Measurements from ENCODE around the gene COL5A1.
"Not testable (repeated sequence)": the region's sequence is repeated elsewhere in the genome, so short reads cannot be mapped to it uniquely, and the experiment has no call there.

COL5A1 gene

DNA sequence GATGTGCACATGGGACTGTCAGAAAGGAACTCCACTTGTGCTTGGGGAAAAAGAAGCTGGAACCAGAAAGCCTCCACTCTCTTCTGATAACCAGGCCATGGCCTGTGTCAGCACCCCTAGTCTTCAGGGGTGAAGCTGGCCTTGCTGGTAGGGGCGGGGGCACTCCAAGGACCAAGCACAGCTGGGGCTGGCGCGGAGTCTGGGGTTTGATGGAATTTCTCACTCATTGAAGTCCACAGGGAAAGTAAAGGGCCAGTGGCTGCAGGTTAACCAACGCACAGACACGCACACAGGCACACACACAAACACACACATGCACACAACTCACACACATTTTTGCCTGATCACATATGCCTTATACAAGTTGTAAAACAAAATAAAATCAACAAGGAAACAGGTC lies 1.6 kb upstream of the COL5A1 start:
- no peaks in the 10 kb centered on the region for H3K9me3 ChIP-seq (ENCODE audit: control insufficient read depth in 2 of 2, low read length in 2 of 2)

DNA sequence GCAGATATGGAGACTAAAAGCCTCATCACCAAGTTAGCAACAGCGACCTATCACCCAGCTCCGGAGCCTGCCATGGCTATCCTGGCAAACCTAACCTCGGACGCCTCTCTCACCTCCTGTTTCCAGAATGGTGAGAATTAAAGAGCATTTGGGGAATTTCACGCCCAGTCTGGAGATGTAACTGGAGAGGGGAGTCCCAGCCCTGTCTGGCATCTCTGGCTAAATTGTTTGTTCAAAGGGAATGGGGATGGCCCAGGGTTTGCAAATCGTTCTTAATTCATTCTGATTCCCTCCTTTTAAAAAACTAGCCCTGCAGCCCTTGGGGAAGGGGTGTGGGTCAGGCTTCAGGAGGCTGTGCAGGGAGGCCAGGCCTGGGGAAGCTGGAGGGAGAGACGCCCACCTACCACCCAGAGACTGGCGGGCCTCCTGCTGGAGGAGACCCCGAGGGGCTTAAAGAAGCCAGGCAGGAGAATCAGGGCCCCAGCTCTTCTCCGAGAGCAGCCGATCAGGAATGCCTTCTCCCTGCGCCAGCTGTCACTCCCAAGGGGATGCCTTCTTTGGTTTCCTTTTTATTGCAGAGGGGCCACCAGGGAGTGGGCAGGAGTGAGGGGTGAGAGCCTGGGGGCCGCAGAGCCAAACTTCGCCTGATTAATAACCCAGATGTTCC lies 964 bp upstream of the COL5A1 start:
- peak overlapping the region; percentile 55 to 56 for H3K27ac ChIP-seq (ENCODE audit: low read depth in 2 of 2, low read length in 2 of 2)
- no peaks in the 10 kb centered on the region for H3K36me3 ChIP-seq (ENCODE audit: control insufficient read depth in 2 of 2, insufficient read depth in 2 of 2, low read length in 2 of 2)
- peaks cover 0 to 2% of the 10 kb centered on the region in 2 donors for H3K4me1 ChIP-seq (ENCODE audit: control insufficient read depth in 2 of 2, insufficient read depth in 2 of 2, low read length in 2 of 2)
- H3K4me3 ChIP-seq (ENCODE audit: low read length in 2 of 2): peak overlapping the region; percentile 22 to 26
- peaks cover 2 to 3% of the 10 kb centered on the region in 2 donors for H3K27me3 ChIP-seq (ENCODE audit: control insufficient read depth in 2 of 2, insufficient read depth in 2 of 2, low read length in 2 of 2)
- peak overlapping the region in 1 of 2 donors; percentile 51 for H3K9ac ChIP-seq (ENCODE audit: low read depth in 1 of 2, low read length in 2 of 2)
- no peaks in the 10 kb centered on the region for H3K9me3 ChIP-seq (ENCODE audit: control insufficient read depth in 2 of 2, low read length in 2 of 2)

More for the DNA sequence above, 1.6 kb upstream of the COL5A1 start:
- H3K36me3 ChIP-seq (ENCODE audit: control insufficient read depth in 2 of 2, insufficient read depth in 2 of 2, low read length in 2 of 2): no peaks in the 10 kb centered on the region
- H3K27ac ChIP-seq (ENCODE audit: low read depth in 2 of 2, low read length in 2 of 2): no peak overlapping the region
- H3K4me1 ChIP-seq (ENCODE audit: control insufficient read depth in 2 of 2, insufficient read depth in 2 of 2, low read length in 2 of 2): peaks cover 0 to 2% of the 10 kb centered on the region in 2 donors
- peaks cover 2 to 3% of the 10 kb centered on the region in 2 donors for H3K27me3 ChIP-seq (ENCODE audit: control insufficient read depth in 2 of 2, insufficient read depth in 2 of 2, low read length in 2 of 2)
- H3K9ac ChIP-seq (ENCODE audit: low read depth in 1 of 2, low read length in 2 of 2): no peak overlapping the region
- no peak overlapping the region for H3K4me3 ChIP-seq (ENCODE audit: low read length in 2 of 2)

DNA sequence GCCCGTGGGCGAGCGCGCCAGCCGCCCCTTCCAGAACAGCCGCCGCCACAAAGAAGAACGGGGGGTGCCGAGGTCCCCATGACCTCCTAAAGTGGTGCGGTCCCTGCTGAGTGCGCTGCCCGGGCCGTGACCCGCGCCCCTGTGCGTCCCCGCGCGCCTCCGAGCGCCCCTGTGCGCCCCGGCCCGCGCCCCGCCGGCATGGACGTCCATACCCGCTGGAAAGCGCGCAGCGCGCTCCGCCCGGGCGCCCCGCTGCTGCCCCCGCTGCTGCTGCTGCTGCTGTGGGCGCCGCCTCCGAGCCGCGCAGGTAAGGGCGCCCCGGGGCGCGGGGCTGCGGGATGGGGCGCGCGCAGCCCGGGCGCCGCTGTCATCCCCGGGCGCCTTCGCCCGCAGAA lies 384 bp downstream of the COL5A1 start:
- H3K27ac ChIP-seq (ENCODE audit: low read depth in 2 of 2, low read length in 2 of 2): peak overlapping the region; percentile 77 to 83

DNA sequence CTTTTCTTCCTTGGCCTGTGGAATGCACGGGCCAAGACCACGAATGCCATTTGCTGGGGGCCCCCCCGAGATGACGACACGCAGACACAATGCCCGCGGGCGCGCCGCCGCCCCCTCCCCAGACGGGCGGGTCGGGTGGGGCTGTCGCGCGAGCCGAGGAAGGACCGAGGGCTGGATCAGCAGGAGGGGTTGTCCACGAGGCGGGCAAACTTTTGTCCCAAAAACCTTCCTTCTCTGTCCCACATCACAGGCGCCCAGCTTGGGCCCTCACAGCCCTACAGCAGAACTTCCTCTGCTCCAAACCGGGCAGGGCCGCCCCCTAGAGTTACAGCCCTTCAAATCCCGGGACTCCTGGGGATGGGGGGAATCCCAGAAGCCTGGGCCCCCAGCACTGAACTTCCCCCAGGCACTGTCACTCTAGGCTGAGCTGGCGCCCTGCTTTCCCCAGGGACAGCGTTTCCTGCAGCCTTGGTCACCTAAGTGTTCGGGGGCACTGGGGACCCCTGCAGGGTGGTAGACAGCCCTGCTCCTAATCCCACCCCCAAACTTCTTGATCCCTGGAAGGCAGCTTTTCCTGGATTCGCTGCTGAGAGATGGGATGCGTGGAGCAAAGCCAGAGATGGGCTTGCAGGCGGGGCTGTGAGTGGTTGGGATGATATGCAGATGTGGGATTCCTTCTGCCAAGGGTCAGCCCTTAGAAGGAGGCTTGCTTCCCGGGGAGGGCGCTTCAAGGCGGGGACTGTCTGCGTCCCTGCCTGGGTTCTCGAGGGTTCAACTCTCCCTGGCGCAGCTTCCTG lies 980 bp downstream of the COL5A1 start:
- H3K9ac ChIP-seq (ENCODE audit: low read depth in 1 of 2, low read length in 2 of 2): peak overlapping the region; percentile 51 to 60
- H3K4me3 ChIP-seq (ENCODE audit: low read length in 2 of 2): peak overlapping the region; percentile 25 to 57
- H3K4me1 ChIP-seq (ENCODE audit: control insufficient read depth in 2 of 2, insufficient read depth in 2 of 2, low read length in 2 of 2): peaks cover 5 to 14% of the 10 kb centered on the region in 2 donors
- peaks cover 3 to 4% of the 10 kb centered on the region in 2 donors for H3K27me3 ChIP-seq (ENCODE audit: control insufficient read depth in 2 of 2, insufficient read depth in 2 of 2, low read length in 2 of 2)
- no peaks in the 10 kb centered on the region for H3K9me3 ChIP-seq (ENCODE audit: control insufficient read depth in 2 of 2, low read length in 2 of 2)
- no peaks in the 10 kb centered on the region for H3K36me3 ChIP-seq (ENCODE audit: control insufficient read depth in 2 of 2, insufficient read depth in 2 of 2, low read length in 2 of 2)
- H3K27ac ChIP-seq (ENCODE audit: low read depth in 2 of 2, low read length in 2 of 2): peak overlapping the region; percentile 63 to 83

More for the DNA sequence above, 384 bp downstream of the COL5A1 start:
- Histone ChIP-seq H3K9me3 (ENCODE audit: control insufficient read depth in 2 of 2, low read length in 2 of 2) (no peaks in the 10 kb centered on the region), H3K4me1 (ENCODE audit: control insufficient read depth in 2 of 2, insufficient read depth in 2 of 2, low read length in 2 of 2) (peaks cover 2 to 11% of the 10 kb centered on the region in 2 donors), H3K27me3 (ENCODE audit: control insufficient read depth in 2 of 2, insufficient read depth in 2 of 2, low read length in 2 of 2) (peaks cover 3 to 4% of the 10 kb centered on the region in 2 donors), H3K36me3 (ENCODE audit: control insufficient read depth in 2 of 2, insufficient read depth in 2 of 2, low read length in 2 of 2) (no peaks in the 10 kb centered on the region), H3K4me3 (ENCODE audit: low read length in 2 of 2) (peak overlapping the region; percentile 25 to 57), H3K9ac (ENCODE audit: low read depth in 1 of 2, low read length in 2 of 2) (peak overlapping the region in 1 of 2 donors; percentile 51)

DNA sequence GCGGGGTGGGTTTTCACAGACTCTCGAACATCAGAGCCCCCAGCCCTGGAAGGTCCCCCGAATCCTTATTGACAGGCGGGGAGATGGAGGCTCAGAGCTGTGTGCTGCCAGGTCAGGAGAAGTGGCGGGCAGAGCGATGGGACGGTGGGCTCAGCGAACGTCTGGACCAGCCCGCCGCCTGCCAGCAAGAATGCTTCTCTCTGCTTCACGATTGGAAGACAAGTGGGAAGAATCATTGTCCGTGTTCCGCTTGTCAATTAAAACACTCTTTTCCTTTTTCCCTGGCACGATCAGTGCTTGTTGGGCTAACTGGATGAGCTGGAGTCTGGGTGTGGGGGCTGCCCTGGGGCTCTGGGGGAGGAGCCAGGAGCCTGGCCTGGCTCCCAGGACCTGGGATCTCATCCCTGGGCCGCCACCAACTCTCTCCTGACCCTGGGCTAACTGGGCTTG lies 1.6 kb downstream of the COL5A1 start:
- H3K27ac ChIP-seq (ENCODE audit: low read depth in 2 of 2, low read length in 2 of 2): peak overlapping the region; percentile 63 to 83
- H3K9ac ChIP-seq (ENCODE audit: low read depth in 1 of 2, low read length in 2 of 2): peak overlapping the region; percentile 1 to 54
- peak overlapping the region; percentile 25 to 57 for H3K4me3 ChIP-seq (ENCODE audit: low read length in 2 of 2)
- H3K9me3 ChIP-seq (ENCODE audit: control insufficient read depth in 2 of 2, low read length in 2 of 2): no peaks in the 10 kb centered on the region
- peaks cover 3 to 4% of the 10 kb centered on the region in 2 donors for H3K27me3 ChIP-seq (ENCODE audit: control insufficient read depth in 2 of 2, insufficient read depth in 2 of 2, low read length in 2 of 2)
- no peaks in the 10 kb centered on the region for H3K36me3 ChIP-seq (ENCODE audit: control insufficient read depth in 2 of 2, insufficient read depth in 2 of 2, low read length in 2 of 2)
- H3K4me1 ChIP-seq (ENCODE audit: control insufficient read depth in 2 of 2, insufficient read depth in 2 of 2, low read length in 2 of 2): peaks cover 5 to 14% of the 10 kb centered on the region in 2 donors

DNA sequence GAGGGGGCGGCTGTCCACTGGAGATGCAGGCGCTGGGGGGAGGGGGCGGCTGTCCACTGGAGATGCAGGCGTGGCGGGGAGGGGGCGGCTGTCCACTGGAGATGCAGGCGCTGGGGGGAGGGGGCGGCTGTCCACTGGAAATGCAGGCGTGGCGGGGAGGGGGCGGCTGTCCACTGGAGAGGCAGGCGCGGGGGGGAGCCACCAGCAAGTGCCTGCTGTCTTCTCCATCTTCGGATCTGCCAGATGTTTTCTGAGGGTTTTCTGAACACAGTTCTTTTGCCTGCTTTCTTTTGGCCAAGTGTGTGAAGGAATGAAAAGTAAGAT lies 2.8 kb downstream of the COL5A1 start:
- H3K9ac ChIP-seq (ENCODE audit: low read depth in 1 of 2, low read length in 2 of 2); H3K9me3 ChIP-seq (ENCODE audit: control insufficient read depth in 2 of 2, low read length in 2 of 2); H3K36me3 ChIP-seq (ENCODE audit: control insufficient read depth in 2 of 2, insufficient read depth in 2 of 2, low read length in 2 of 2); H3K27me3 ChIP-seq (ENCODE audit: control insufficient read depth in 2 of 2, insufficient read depth in 2 of 2, low read length in 2 of 2); H3K4me3 ChIP-seq (ENCODE audit: low read length in 2 of 2): not testable (repeated sequence)
- H3K27ac ChIP-seq (ENCODE audit: low read depth in 2 of 2, low read length in 2 of 2): peak overlapping the region; percentile 61 to 75
- H3K4me1 ChIP-seq (ENCODE audit: control insufficient read depth in 2 of 2, insufficient read depth in 2 of 2, low read length in 2 of 2): peaks cover 5 to 12% of the 10 kb centered on the region in 2 donors

DNA sequence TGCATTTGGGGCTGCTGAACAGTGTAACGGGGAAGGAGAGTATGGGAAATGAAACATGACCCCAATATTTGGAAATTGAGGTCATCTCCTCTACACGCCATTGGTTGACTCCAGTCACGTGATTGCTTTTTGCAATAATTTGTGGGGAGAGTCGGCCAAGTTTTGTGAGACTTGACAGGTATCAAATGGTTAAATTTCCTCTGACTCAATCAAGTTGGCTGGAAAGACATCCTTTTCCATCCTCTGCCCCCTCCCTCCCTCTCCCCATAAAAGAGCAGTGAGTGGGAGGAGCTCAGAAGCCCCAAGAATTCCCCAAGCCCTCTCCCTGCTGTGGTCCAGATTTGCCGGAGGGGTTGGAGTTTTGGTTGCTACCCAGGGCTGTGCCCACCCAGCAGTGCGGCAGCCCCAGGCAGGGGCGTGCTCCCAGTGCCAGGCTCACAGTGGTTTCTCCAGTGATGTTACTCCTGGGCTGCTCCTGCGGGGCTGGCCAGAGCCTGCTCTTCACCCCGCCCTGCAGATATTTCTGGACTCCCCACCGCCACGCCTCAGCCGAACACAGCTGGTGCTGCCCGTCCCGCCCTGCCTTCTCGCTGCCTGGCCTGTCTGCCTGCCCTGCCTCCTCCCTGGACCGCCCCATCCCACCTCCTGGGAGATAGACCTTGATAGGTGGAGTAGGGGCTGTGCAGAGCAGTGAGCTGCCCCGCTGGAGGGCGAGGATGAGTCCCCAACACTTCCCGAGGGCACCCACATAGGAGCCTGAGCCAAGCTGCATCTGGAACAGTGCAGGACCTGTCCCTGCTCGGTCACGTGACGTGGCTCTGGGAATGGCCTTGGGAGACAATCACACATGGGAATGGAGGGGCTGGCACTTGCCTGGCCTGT lies 3.4 kb downstream of the COL5A1 start:
- peaks cover 5 to 12% of the 10 kb centered on the region in 2 donors for H3K4me1 ChIP-seq (ENCODE audit: control insufficient read depth in 2 of 2, insufficient read depth in 2 of 2, low read length in 2 of 2)
- H3K27ac ChIP-seq (ENCODE audit: low read depth in 2 of 2, low read length in 2 of 2): peak overlapping the region; percentile 61 to 75
- peaks cover 3 to 4% of the 10 kb centered on the region in 2 donors for H3K27me3 ChIP-seq (ENCODE audit: control insufficient read depth in 2 of 2, insufficient read depth in 2 of 2, low read length in 2 of 2)
- H3K4me3 ChIP-seq (ENCODE audit: low read length in 2 of 2): peak overlapping the region in 1 of 2 donors; percentile 42
- H3K9ac ChIP-seq (ENCODE audit: low read depth in 1 of 2, low read length in 2 of 2): peak overlapping the region in 1 of 2 donors; percentile 5
- no peaks in the 10 kb centered on the region for H3K36me3 ChIP-seq (ENCODE audit: control insufficient read depth in 2 of 2, insufficient read depth in 2 of 2, low read length in 2 of 2)
- H3K9me3 ChIP-seq (ENCODE audit: control insufficient read depth in 2 of 2, low read length in 2 of 2): no peaks in the 10 kb centered on the region

DNA sequence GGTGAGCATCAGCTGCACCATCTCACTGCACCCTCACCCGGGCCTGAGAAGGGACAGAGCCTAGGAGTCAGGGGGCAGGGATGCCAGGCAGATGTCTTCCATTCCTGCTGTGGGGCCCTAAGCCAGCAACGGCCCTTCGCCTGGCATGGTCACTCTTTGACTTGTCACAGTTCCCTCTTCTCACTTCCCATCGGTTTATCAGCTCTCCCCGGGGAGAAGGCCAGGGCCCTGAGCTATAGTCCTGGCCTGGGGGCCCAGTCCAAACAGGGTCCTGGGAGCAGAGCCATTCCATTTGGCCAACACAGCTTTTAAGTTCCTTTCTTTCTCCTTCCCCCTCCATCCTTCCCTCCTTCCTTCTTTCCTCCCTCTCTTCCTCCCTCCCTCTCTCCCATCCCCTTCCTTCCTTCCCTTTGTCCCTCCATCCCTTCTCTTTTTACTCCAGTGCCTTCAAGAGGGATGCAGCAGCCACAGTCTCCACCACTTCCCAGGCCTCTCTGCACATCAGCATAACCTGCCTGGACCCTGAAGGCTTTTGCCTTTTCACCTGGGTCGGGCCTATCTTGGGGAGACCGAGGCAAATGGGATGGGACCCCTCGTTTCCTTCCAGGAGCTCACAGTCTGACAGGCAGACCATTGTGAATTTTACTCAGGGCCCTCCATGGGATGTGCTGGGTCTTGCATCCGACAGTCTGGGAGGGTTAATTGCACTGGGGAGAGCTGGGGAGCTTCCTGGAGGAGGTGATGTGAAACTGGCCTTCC lies 4.2 kb downstream of the COL5A1 start:
- H3K36me3 ChIP-seq (ENCODE audit: control insufficient read depth in 2 of 2, insufficient read depth in 2 of 2, low read length in 2 of 2): no peaks in the 10 kb centered on the region
- H3K4me3 ChIP-seq (ENCODE audit: low read length in 2 of 2): peak overlapping the region in 1 of 2 donors; percentile 15
- H3K9ac ChIP-seq (ENCODE audit: low read depth in 1 of 2, low read length in 2 of 2): peak overlapping the region in 1 of 2 donors; percentile 5
- H3K27ac ChIP-seq (ENCODE audit: low read depth in 2 of 2, low read length in 2 of 2): peak overlapping the region; percentile 61 to 75
- H3K4me1 ChIP-seq (ENCODE audit: control insufficient read depth in 2 of 2, insufficient read depth in 2 of 2, low read length in 2 of 2): peaks cover 5 to 12% of the 10 kb centered on the region in 2 donors
- peaks cover 3 to 4% of the 10 kb centered on the region in 2 donors for H3K27me3 ChIP-seq (ENCODE audit: control insufficient read depth in 2 of 2, insufficient read depth in 2 of 2, low read length in 2 of 2)
- H3K9me3 ChIP-seq (ENCODE audit: control insufficient read depth in 2 of 2, low read length in 2 of 2): no peaks in the 10 kb centered on the region

DNA sequence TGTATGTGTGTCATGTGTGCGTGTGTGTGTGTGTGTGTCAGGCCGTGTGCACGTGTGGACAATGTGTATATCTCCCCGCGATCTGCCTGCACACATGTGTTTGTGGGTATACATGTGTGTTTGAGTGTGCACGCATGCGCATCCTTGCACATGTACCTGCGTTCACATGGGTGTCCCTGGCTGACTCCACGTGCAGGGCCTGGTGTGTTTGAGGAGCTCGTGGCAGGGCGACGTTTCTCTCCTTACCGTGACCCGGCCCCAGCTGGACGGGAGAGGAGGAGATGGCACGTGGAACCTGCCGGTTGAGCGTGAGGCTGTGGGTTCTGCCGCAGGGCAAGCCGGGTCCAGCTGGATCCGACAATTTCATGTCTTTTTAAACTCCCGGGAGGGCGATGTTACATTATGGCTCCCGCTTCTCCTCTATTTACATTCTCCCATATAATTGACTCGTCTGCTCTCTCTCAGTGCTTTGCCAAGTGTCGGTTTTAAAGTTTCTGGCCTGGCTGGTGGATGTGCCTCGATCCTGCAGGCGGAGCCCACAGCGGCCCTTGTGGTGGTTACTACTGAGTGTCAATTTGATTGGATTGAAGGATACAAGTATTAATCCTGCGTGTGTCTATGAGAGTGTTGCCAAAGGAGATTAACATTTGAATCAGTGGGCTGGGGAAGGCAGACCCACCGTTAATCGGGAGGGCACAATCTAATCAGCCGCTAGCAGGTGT lies 5.9 kb downstream of the COL5A1 start:
- Histone ChIP-seq H3K4me3 (ENCODE audit: low read length in 2 of 2) (no peak overlapping the region), H3K9ac (ENCODE audit: low read depth in 1 of 2, low read length in 2 of 2) (no peak overlapping the region), H3K9me3 (ENCODE audit: control insufficient read depth in 2 of 2, low read length in 2 of 2) (no peaks in the 10 kb centered on the region), H3K4me1 (ENCODE audit: control insufficient read depth in 2 of 2, insufficient read depth in 2 of 2, low read length in 2 of 2) (peaks cover 5 to 12% of the 10 kb centered on the region in 2 donors), H3K36me3 (ENCODE audit: control insufficient read depth in 2 of 2, insufficient read depth in 2 of 2, low read length in 2 of 2) (no peaks in the 10 kb centered on the region), H3K27ac (ENCODE audit: low read depth in 2 of 2, low read length in 2 of 2) (peak overlapping the region in 1 of 2 donors; percentile 1), H3K27me3 (ENCODE audit: control insufficient read depth in 2 of 2, insufficient read depth in 2 of 2, low read length in 2 of 2) (peaks cover 0 to 2% of the 10 kb centered on the region in 2 donors)

All from mucosa of rectum (tissue), 2 donors.